GM18517 (cell line): ENCODE data around the gene IFNA6.
"Not testable (repeated sequence)": the region's sequence is repeated elsewhere in the genome, so short reads cannot be mapped to it uniquely, and the experiment has no call there.

ENCODE experiments used
- ATAC-seq: cut with Tn5 transposase; IDR thresholded peaks from one replicate; pipeline ENCODE4 v1.9.1; 2021; ENCODE audit warnings: mild to moderate bottlenecking, moderate library complexity; ENCODE audit not compliant: unreplicated experiment

IFNA6 gene

DNA sequence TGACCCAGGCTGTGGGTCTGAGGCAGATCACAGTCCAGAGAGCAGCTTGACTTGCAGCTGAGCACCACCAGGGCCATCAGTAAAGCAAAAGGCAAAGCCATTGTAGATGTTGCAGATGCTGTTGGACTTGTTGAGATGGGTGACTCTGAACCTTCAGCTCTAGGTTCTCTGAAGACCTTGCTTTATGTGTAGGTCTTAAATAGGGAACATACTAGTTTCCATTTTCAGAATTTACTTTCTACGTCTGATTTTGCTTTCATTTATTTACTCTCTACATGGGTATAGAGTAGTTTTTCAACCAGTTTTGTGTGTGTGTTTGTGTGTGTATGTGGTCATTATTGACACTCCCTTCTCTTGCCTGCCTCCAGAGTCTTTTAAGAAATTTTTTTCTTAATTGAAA lies at the start of gene IFNA6:
TSS of gene IFNA6 (minus strand) at position 101 of the 400 bp plus-strand sequence. CDS start at position 101, 0 bp downstream.
- ATAC-seq, result no peak

DNA sequence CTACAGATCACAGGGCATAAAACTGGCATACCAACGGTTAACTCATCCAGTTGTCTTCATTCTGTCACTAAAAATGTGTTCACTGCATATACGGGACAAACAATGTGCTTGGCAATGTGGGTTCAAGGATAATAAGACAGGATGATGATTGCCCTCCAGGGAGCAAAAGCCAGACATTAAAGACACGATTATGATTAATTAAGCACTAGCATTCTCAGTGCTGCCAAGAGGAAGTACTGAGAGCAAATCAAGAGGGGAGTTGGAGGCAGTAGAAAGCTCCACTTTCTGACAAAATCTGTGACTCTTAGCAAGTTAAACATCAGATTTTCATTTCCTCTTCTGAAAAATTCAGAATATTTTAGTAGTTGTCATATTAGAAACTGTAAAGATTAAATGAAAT lies 49.3 kb upstream of the IFNA6 start:
- no peak for ATAC-seq

DNA sequence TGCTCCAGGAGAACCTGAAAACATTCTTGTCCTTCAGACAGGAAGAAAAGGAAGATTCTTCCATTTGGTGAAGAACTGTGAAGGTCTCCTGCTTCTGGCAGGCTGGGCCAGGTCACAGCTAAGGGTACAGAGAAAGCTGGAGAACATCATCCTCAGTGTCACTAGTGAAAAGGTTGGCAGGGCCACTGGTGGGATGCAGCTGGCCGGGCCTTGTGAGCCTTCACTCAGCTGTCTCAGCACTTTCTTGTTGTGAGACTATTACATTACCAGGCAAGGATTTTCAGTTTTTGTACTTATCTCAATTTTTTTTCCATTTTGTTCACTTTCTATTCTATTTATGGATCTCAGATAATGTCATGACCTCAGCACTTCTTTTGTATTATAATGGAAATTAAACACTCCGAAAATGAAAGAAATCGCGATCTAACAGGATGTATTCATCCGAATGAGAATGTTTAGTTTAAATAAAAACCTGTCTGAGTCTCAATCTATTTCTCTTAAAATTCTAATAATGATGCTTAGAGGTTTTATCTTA lies 48.3 kb upstream of the IFNA6 start:
- ATAC-seq, result no peak

DNA sequence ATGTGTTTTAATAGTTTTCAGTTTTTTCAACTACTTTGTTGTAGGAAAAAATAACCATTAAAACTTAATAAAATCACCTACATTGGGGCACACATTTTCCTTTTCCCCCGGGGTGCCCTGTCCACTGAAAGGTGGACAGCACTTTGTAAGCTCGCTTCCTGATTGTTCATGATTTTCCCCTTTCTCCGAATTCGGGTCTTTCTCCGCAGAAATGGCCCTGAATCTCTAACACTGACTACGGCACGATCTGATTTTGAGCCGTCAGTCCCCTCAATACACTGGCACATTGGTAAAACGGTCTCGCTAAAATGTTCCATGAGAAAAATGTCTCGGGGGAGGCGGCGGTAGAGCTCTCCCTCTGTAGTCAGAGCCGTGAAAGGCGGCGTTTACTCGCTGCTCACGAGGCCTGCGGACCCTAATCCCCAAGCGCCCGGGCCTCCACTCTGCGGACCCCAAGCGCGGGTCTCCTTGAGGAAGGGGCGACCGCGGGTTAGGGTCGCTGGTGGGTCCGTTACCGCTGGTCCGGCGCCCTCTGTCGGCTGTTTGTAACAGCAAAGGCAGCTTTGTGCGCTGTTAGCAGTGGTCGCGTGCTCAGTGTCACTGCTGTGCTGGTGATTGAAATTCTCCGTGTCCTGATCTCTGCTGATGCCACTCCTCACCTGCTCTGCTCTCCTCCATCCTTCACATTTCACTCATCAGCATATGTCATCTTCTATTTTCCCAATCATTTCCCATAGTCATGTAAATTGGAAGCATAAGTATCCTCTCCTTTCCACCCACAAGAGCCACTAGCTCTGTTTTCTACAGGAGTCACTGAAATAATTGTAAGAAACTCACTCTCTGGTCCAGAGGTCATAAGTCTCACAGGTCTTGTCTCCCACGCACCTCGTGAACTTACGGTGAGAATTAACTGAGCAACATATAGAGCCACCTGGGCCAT lies 45.4 kb upstream of the IFNA6 start:
- peak; percentile 58 for ATAC-seq

DNA sequence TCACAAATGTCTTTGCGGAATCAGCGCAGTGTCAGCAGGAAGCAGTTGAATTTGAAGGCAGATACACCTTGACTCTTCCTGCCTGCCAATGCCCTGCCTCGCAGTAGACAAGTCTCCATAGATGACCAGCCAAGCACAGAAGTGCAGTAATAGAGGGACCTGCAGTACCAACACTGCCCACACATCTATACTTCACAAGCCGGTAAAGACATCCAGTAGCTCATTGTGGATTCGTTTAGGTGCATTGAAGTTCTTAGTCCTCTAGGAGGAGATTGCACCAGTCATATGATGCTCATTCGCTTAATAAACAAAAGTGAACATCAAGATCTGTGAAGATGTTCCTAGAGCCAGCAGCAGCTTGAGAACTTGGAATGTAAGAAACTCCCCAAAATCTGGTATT lies 41.6 kb upstream of the IFNA6 start:
- ATAC-seq, result peak; percentile 89

DNA sequence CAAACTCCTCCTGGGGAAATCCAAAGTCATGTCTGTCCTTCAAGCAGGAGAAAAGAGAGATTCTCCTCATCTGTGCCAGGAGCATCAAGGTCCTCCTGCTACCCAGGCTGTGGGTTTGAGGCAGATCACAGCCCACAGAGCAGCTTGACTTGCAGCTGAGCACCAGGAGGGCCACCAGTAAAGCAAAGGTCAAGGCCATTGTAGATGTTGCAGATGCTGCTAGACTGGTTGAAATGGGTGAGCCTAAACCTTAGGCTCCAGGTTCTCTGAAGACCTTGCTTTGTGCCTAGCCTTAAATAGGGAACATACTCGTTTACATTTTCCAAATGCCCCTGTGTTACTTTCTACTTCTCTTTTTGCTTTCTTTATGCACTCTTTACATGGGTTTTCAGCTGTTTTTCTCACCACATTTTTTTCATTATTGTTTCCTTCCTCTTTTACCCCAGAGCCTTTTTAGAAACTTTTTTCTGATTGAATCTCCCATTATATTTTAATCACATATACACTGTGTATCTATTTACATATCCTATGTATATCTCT lies 34.5 kb upstream of the IFNA6 start, which contains the start of gene IFNA2:
TSS of gene IFNA2 (minus strand) at position 268 of the 540 bp plus-strand sequence. CDS start at position 199, 69 bp downstream.
- ATAC-seq, result no peak

DNA sequence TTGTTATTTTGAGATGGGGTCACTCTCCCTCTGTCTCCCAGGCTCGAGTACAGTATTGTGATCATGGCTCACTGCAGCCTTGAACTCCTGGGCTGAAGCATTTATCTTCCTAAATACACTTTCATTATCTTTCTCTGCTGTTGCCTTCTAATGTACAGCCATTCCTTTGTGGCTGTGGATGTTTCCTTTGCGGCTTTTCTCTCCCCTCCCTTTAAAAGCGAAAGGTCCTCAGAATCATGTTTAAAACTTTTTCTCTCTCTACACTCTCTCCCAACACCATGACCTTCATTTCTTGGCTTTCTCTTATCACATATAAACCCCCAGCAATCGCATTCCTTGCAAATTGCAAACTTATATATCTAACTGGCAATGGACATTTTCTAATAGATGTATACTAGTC lies 32.9 kb upstream of the IFNA6 start:
- no peak for ATAC-seq

DNA sequence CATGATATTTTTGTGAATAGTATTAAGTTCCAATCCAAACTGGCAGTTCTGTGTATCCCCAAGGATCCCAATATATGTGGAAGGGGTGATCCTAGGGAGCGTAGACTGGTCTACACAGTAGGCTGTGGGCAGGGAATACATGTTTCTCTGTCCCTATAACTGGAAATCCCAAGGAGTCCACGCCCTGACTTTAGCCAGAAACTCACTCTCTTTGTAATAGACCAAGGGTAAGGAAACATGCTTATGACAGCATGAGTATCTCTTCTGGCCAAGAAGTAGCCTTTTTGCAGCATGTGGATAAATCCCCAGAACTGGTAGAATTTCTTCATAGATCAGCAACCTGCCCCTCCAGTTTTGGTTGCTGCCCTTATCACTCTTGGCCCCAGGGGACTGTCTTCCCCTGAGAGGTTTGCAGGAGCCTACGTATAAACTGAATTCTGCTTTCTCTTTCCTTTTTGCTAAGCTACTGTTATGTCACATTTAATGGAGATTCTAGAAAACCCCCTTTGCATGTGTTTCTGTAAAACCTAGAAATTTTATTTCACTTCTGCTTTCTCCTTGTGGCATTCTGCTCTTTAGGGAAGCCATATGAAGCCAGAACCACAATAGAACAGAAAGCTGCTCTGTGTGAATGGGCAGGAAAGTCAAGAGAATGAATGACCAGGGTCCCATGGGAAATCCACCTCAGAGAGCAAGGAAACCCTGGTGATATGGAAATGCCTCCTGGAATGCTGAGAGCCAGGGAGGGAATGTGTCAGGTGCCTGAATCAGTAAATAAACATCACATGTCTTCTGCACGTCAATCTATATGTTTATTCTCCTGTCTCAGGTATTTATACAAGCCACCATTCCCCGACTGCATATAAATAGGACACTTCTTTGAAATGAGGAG lies 31.0 kb upstream of the IFNA6 start:
- ATAC-seq, result peak; percentile 100

DNA sequence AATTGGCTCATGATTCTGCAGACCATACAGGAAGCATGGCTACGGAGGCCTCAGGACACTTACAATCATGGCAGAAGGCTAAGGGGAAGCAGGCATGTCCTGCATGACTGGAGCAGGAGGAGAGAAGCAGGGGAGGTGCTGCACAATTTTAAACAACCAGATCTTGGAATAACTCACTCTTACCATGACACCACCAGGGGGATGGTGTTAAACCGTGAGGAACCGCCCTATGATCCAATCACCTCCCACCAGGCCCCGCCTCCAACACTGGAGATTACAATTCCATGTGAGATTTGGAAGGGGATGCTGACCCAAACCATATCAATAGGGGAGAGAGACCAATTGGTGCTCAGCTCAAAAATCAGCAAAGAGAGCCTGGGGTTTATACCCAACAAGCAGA lies 20.8 kb upstream of the IFNA6 start:
- ATAC-seq, result not testable (repeated sequence)

DNA sequence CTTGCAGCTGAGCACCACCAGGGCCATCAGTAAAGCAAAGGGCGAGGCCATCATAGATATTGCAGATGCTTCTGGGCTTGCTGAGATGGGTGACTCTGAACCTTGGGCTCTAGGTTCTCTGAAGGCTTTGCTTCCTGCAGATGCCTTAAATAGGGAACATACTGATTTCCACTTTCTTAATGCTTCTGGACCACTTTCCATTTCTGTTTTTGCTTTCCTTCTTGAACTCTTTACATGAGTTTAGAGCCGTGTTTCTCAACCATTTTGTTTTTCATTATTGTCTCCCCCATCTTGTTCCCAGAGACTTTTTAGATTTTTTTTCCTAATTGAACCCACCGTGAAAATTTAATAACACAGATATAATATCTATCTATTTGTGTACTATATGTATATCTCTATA lies 17.3 kb upstream of the IFNA6 start, which contains the start of gene IFNA13:
TSS of gene IFNA13 (minus strand) at position 101 of the 400 bp plus-strand sequence. CDS start at position 54, 47 bp downstream.
- no peak for ATAC-seq

DNA sequence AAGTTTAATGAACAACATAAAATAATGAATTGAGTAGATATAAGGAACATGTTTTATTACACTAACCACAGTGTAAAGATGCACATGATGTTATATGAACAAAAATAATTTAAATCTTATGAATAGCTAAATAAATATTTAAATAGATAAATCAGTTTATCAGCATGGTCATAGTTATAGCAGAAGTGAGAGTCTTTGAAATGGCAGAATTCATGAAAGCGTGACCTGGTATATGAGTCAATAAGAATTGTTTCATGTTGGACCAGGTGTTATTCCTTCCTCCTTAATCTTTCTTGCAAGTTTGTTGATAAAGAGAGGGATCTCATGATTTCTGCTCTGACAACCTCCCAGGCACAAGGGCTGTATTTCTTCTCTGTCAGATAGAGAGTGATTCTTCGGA lies 16.5 kb upstream of the IFNA6 start:
- peak; percentile 94 for ATAC-seq

DNA sequence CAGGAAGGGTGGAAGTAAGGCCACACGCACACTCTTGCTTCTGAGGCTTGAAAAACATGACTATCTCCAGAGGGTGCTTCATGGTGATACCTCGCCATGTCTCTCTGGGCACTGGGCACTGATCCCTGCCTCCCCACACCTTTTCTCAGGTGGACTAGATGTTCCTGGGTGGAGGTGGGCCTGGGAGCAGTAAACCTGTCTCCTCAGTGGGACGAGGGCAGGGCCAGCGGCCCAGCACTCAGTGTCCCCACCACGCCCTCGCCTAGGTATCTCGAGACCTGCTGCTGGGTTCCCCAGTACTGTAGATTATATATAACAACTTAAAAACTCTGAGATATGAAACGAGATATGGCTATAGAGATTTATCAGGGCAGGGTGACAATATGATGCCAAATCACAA lies 11.6 kb upstream of the IFNA6 start:
- ATAC-seq, result no peak

DNA sequence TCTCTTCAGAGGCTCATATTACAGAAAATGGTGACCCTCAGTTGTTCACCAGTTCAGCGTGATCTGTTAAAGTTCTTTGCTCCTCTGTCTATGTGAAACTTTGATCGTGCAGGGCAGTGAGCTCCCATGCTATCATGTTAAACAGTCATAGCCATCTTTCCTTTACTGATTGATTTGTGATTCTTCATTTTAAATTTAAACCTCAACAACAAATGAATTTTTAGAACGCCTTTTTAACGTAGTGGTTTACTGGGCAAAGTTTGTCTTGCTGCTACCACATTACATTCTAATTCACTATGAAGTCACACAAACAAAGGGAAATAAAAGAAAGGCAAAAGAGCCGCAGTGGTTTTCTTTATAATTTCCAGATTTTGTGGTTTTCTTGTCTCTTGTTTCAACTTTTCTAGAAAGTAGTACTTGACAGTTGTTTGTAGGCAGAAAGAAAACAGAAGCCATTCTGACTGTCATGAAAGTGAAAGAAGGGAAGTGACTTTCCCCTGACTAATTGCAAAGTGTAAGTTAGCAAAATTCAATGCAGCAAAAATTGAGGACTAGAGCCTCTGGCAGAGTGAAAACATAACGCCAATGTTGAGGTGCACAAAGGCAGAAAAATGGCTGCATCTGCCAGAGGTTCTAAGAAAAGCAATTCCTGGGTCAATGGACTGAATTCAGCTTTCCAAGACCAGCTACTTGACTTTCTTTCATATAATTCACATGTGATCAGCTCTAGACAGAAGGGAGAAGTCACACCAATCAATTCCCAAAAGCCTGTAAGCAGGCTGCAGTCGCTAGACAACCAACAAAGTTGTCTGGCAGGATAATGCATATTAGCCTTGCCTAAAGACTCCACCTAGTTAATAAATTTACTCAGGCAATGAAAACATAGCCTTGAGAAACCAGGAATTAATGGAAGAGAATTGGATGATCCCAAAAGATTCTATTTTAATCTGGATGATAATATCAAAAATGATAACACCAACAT lies 7.1 kb upstream of the IFNA6 start:
- ATAC-seq, result peak; percentile 93

DNA sequence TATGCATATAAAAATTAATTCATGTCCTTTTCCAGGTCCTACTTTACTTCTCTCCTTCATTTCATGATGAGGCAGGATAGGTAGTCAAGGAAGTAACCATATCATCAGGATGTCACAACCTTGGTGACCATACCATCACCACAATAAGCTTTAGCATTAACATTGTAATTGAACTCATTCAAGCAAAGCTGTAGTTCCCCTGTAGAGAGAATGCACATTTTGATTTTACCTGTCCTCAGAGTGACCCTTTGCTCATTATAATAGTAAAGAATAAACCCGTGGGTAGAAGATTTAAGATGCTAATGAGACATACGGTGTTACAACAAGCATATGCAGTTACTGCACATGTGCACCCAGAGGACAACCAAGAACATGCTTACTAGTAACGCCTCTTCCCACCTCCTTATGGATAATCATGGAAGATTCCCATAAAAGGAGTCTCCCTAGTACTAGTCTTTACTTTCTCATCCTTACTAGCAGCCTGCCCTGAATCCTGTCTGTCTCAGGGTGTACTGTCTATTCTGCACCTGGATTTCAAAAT lies 2.2 kb downstream of the IFNA6 start:
- ATAC-seq, result no peak

DNA sequence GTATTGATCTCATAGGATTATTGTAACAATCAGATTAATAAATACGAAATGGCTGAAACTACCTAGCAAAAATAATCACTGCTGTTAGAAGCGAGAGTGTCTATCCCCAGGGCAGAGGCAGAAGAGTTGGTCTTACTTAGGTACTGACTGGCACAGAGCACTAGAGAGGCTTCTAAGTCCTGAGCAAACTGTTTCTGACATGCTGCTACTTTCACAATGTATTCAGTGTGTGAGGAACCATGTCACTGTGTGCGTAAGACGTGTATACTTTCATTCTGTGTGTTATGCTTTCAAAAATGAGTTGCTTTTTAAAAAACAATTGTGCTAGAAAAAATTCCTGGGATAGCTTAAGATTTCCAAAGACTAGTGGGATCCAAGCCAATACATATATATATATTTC lies 10.0 kb downstream of the IFNA6 start:
- no peak for ATAC-seq

DNA sequence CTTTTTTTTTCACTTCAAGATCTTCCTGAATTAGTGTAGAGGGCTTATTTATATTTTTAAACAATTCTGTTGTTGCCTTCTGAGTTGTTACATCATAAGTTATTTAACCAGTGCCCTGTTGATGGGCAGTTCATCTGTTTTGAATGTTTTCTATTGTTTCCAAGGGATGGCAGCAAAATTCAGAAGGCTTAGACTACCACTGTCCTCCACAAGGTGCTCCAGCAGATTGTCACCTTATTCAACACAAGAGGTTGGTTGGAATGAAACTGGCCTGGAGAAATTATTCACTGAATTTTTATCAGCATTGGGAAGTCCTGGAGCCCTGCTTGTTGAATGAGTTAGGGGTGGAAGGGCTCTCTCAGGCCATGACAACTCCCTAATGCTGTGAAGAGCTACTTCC lies 14.2 kb downstream of the IFNA6 start:
- ATAC-seq, result no peak

DNA sequence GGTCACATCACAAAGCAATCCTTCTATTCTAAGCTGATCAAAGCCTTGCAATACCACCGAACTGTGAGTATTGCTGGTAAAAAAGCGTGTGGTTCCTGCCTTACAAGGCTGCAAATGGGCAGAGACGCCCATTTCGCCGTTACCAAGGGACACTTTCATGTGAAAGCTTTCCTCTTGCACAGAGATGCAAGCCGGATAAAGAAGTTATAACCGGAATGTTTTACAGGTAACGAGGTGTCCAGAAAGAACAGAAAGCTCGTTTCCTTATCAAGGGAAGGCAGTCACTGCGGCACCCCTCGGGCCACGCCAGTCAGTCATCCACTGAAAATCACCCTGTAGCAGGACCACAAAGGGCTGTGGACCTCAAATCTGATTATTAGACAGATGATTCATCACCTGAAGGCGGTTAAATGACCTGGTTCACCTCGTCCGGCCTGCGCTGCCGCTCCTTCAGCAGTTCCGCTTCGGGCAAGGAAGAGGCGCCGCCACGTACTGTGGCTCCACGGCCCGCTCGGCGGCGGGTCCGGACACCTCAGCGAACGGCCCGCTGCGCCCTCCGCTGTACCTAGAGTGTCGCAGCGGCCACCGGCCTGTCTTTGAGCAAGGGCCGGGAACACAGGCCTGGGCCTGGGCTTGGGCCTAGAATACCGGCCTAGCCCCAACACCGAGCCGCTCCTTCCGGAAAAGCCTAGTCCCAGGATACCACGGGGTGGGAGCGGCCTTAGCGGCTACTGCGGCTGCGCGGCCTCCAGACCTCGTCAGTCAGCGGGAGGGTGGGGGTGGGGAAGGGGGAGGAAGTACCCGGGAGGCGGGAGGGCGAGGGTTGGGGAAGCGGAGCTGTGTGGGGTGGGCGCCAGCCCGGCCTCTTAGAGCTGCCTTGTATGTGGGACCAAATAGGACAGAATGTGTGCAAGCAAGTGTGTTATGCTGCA lies 15.7 kb downstream of the IFNA6 start, which contains the start of gene KLHL9:
TSS of gene KLHL9 (minus strand) at position 704 of the 932 bp plus-strand sequence. CDS start at position 159, 545 bp downstream.
- peak; percentile 83 for ATAC-seq

DNA sequence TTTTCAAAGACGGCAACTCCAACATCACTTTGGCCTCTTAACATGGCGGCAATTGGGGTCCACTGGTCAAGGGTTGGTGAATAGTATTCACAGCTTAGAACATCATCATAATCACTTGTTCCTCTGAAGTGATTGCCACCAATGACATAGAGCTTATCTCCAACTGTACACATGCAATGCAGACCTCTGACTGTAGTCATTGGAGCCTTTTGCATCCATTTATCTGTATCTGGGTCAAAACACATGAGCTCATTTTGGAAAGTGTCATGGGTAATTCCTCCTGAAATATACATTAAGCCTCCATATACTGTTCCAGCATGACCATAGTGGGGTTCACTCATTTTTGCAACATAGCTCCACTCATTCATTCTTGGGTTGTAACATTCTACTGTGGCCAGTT lies 17.5 kb downstream of the IFNA6 start:
- no peak for ATAC-seq
